K562 (cell line): ENCODE data around the gene SGMS1. TPM values are rescaled to one million over a fixed set of nuclear protein-coding genes. Genes with fewer than 3 reads are reported as not detected.

ENCODE experiments used
- ATAC-seq: fragments of 200-7000 bp; cut with Tn5 transposase; 3 replicates; pipeline ENCODE4 v1.9.1; 2020; ENCODE audit warnings: moderate library complexity
- BruUV-seq: library from RNA; stranded (reverse); fragments of 400-500 nt; replicated peaks from 2 replicates; lab custom pipeline; 2021; lab: Mats Ljungman, UMichigan
- CTCF ChIA-PET: fragments of 300-600 bp; formaldehyde crosslinking; extraction: SDS; loops from one replicate; lab custom pipeline; 2021; ENCODE audit warnings: low intra/inter-chr PET ratio; lab: Yijun Ruan, JAX
- POLR2A ChIA-PET: fragments of 300-600, 350-650 bp; sonication (Branson Sonifier 250); formaldehyde crosslinking; extraction: SDS; loops from one replicate; lab custom pipeline; 2021; ENCODE audit warnings: antibody characterized with exemption, inconsistent platforms; lab: Yijun Ruan, JAX
- DNase-seq, 4 experiments: peaks; one replicate each; pipeline versions ENCODE4 v3.0.0 to v3.0.0-alpha.2; 2011 to 2018; ENCODE audit warnings: low spot score in 3 of 4, mixed read lengths in 3 of 4; ENCODE audit errors: extremely low read depth in 1 of 4
- FAIRE-seq: peaks from 2 replicates; lab custom pipeline; 2011; peaks lifted over from hg19 to GRCh38; lab: Jason Lieb, UNC
- H2AFZ ChIP-seq: 2 replicates; pipeline ENCODE4 v1.6.0; 2011; ENCODE audit warnings: low read depth, low read length, control low read depth, inconsistent platforms
- H3K27ac ChIP-seq: fragments of 200-600 bp; 3 replicates; pipeline ENCODE4 v1.8.0; 2011; ENCODE audit warnings: low read depth, mild to moderate bottlenecking, control low read depth, inconsistent platforms, low read length, moderate library complexity, mixed read lengths; ENCODE audit errors: extremely low read depth
- H3K27me3 ChIP-seq, 2 experiments: fragments of 300-600 bp in 1 of 2; 2 replicates in 1 of 2; 3 replicates in 1 of 2; pipeline versions ENCODE4 v1.6.0 to v1.8.0; 2011; ENCODE audit warnings: inconsistent platforms in 2 of 2, low read length in 2 of 2, mild to moderate bottlenecking in 1 of 2, mixed read lengths in 1 of 2, moderate library complexity in 1 of 2; ENCODE audit not compliant: control insufficient read depth in 2 of 2, insufficient read depth in 2 of 2
- H3K36me3 ChIP-seq: fragments of 300-600 bp; 3 replicates; pipeline ENCODE4 v1.8.0; 2011; ENCODE audit warnings: mild to moderate bottlenecking, low read length, inconsistent platforms; ENCODE audit not compliant: control insufficient read depth, insufficient read depth
- H3K4me1 ChIP-seq, 2 experiments: fragments of 200-600 bp in 1 of 2; replicated peaks in 1 of 2; 2 replicates in 1 of 2; 3 replicates in 1 of 2; pipeline versions ENCODE4 v1.5.1 to v1.8.0; 2011; ENCODE audit warnings: inconsistent platforms in 2 of 2, low read length in 2 of 2, mild to moderate bottlenecking in 1 of 2, mixed read lengths in 1 of 2, moderate library complexity in 1 of 2; ENCODE audit not compliant: control insufficient read depth in 2 of 2, insufficient read depth in 2 of 2
- H3K4me2 ChIP-seq: 2 replicates; pipeline ENCODE4 v1.6.1; 2011; ENCODE audit warnings: low read length, control low read depth, inconsistent platforms, mixed read lengths; ENCODE audit not compliant: insufficient read depth
- H3K4me3 ChIP-seq: fragments of 200-600 bp; sonication (generic), shearing (Covaris generic); 2 replicates; pipeline ENCODE4 v1.5.1; 2016; ENCODE audit warnings: control low read depth, inconsistent platforms
- H3K79me2 ChIP-seq: fragments of 200-600 bp; 3 replicates; pipeline ENCODE4 v1.8.0; 2011; ENCODE audit warnings: low read length, inconsistent platforms; ENCODE audit not compliant: control insufficient read depth, insufficient read depth
- H3K9ac ChIP-seq, 2 experiments: 2 replicates each; pipeline versions ENCODE4 v1.6.0 to v1.6.1; 2011; ENCODE audit warnings: low read depth in 2 of 2, low read length in 2 of 2, control low read depth in 1 of 2, inconsistent platforms in 1 of 2, mild to moderate bottlenecking in 1 of 2, mixed read lengths in 1 of 2; ENCODE audit not compliant: insufficient read depth in 1 of 2
- H3K9me1 ChIP-seq: one replicate; pipeline ENCODE4 v1.6.0; 2011; ENCODE audit warnings: inconsistent platforms, mild to moderate bottlenecking, low read length, moderate library complexity; ENCODE audit not compliant: control insufficient read depth, insufficient read depth
- H3K9me3 ChIP-seq: replicated peaks from 2 replicates; pipeline ENCODE4 v1.5.1; 2011; ENCODE audit warnings: low read depth, low read length, inconsistent platforms; ENCODE audit not compliant: control insufficient read depth, insufficient read depth
- H4K20me1 ChIP-seq: replicated peaks from 2 replicates; pipeline ENCODE4 v1.6.1; 2011; ENCODE audit warnings: low read length, inconsistent platforms, mixed read lengths; ENCODE audit not compliant: control insufficient read depth, insufficient read depth
- CBFA2T3 ChIP-seq: fragments of 450-650 bp; IDR thresholded peaks from 2 replicates; pipeline ENCODE4 v1.6.1; 2017
- CBX3 ChIP-seq, 2 experiments: IDR thresholded peaks; 1 replicate in 1 of 2; 2 replicates in 1 of 2; pipeline ENCODE4 v1.6.1; 2012; ENCODE audit warnings: inconsistent platforms in 2 of 2, low read length in 2 of 2, borderline replicate concordance in 1 of 2, control low read depth in 1 of 2
- DPF2 ChIP-seq: fragments of 450-650 bp; IDR thresholded peaks from 2 replicates; pipeline ENCODE4 v1.6.1; 2016
- FOXJ2 ChIP-seq: fragments of 200-800 bp; sonication (Bioruptor generic); IDR thresholded peaks from 2 replicates; pipeline ENCODE4 v1.6.1; 2016; ENCODE audit warnings: missing genetic modification characterization, missing compliant biosample characterization
- JUND ChIP-seq, 2 experiments: IDR thresholded peaks; 2 replicates in 1 of 2; 3 replicates in 1 of 2; pipeline ENCODE4 v1.6.1; 2011; ENCODE audit warnings: borderline replicate concordance in 2 of 2, low read depth in 2 of 2, low read length in 2 of 2, improper control_type of control experiment in 1 of 2, missing biosample characterization in 1 of 2, missing genetic modification characterization in 1 of 2, missing genetic modification reagents in 1 of 2
- NFRKB ChIP-seq: fragments of 450-650 bp; IDR thresholded peaks from 2 replicates; pipeline ENCODE4 v1.6.1; 2016; ENCODE audit warnings: low read depth
- SAFB2 ChIP-seq: fragments of 200-400 bp; formaldehyde crosslinking; IDR thresholded peaks from 2 replicates; pipeline ENCODE4 v1.6.1; 2018; ENCODE audit warnings: borderline replicate concordance, low read length, low read depth, moderate library complexity; ENCODE audit not compliant: severe bottlenecking
- SMARCA4 ChIP-seq: fragments of 450-650 bp; IDR thresholded peaks from 2 replicates; pipeline ENCODE4 v1.6.1; 2016
- THAP12 ChIP-seq: fragments of 250-450 bp; sonication (Bioruptor Pico); IDR thresholded peaks from 2 replicates; pipeline ENCODE4 v1.9.0; 2021; ENCODE audit warnings: mild to moderate bottlenecking, inconsistent platforms
- XRCC3 ChIP-seq: fragments of 450-650 bp; IDR thresholded peaks from 2 replicates; pipeline ENCODE4 v1.6.1; 2017; ENCODE audit warnings: mild to moderate bottlenecking, moderate library complexity
- YBX1 ChIP-seq: fragments of 450-650 bp; IDR thresholded peaks from 2 replicates; pipeline ENCODE4 v1.7.1; 2016; ENCODE audit warnings: mild to moderate bottlenecking
- ZBED1 ChIP-seq: IDR thresholded peaks from 2 replicates; pipeline ENCODE4 v1.6.1; 2014
- whole genome bisulfite sequencing: fragments of 100-300 bp; shearing (Covaris generic); methylation state at CpG from one replicate; pipeline ENCODE4 v1.1.6; 2016; ENCODE audit warnings: low coverage, mixed read lengths; ENCODE audit not compliant: insufficient coverage; ENCODE audit errors: missing lambda C conversion rate; 5-methylcytosine and 5-hydroxymethylcytosine counted together
- in situ Hi-C: fragments of 300-500 bp; cut with MboI; formaldehyde crosslinking; loops from 4 replicates; pipeline ENCODE4 v1.15.0; 2018; ENCODE audit warnings: inconsistent platforms, mixed read lengths
- intact Hi-C: fragments of 100-400 bp; cut with micrococcal nuclease; formaldehyde crosslinking; loops from 2 replicates; pipeline ENCODE4 v1.14.2; 2022
- polyA plus RNA-seq, 8 experiments: library from polyadenylated mRNA; depleted of rRNA in 4 of 8; stranded (reverse) in 5 of 8; unstranded in 3 of 8; fragments of >200 nt; fragmentation: Nextera tagmentation in 2 of 8; fragmentation: Illumina TruSeq in 1 of 8; extraction: Ambion mirVana in 2 of 8; extraction: Trizol in 1 of 8; gene quantifications; 2 replicates each; pipeline versions ENCODE4 v1.2.1 to v1.2.3, GENCODE V29; 2011 to 2014; ENCODE audit warnings: inconsistent platforms in 1 of 8, missing spikeins in 1 of 8
- total RNA-seq, 7 experiments: library from RNA; depleted of rRNA in 6 of 7; stranded (reverse); fragments of >200 nt in 6 of 7; fragmentation: Illumina TruSeq in 2 of 7; extraction: Trizol in 2 of 7; gene quantifications; 2 replicates each; pipeline versions ENCODE4 v1.2.1 to v1.2.3, GENCODE V29; 2011 to 2021; ENCODE audit warnings: low replicate concordance in 1 of 7
- TF ChIP-seq, protein P1 (sequence below), 2 experiments: fragments of 200-800 bp in 1 of 2; sonication (Bioruptor generic) in 1 of 2; sonication (generic) in 1 of 2; formaldehyde crosslinking in 1 of 2; IDR thresholded peaks in 1 of 2; conservative IDR thresholded peaks in 1 of 2; 2 replicates each; pipeline versions ENCODE4 v1.5.0 to v1.6.1; 2016 to 2020; ENCODE audit warnings: missing compliant biosample characterization in 1 of 2, missing genetic modification characterization in 1 of 2, missing genetic modification reagents in 1 of 2
- TF ChIP-seq, protein P2 (sequence below), 3 experiments: fragments of 200-800 bp in 1 of 3; fragments of 250-450 bp in 1 of 3; fragments of 450-650 bp in 1 of 3; sonication (Bioruptor Pico) in 1 of 3; sonication (Bioruptor generic) in 1 of 3; formaldehyde crosslinking in 1 of 3; IDR thresholded peaks; 2 replicates each; pipeline versions ENCODE4 v1.6.1 to v1.8.0; 2016 to 2022; ENCODE audit warnings: mild to moderate bottlenecking in 2 of 3, missing genetic modification characterization in 2 of 3, missing compliant biosample characterization in 1 of 3, moderate library complexity in 1 of 3

Gene SGMS1
- total and polyA plus RNA-seq, 9 of the 15 experiments (the other 6 are each of a cell fraction or from before 2014, with no cell fraction given): 22.6 to 232 (median 82.2) TPM

DNA sequence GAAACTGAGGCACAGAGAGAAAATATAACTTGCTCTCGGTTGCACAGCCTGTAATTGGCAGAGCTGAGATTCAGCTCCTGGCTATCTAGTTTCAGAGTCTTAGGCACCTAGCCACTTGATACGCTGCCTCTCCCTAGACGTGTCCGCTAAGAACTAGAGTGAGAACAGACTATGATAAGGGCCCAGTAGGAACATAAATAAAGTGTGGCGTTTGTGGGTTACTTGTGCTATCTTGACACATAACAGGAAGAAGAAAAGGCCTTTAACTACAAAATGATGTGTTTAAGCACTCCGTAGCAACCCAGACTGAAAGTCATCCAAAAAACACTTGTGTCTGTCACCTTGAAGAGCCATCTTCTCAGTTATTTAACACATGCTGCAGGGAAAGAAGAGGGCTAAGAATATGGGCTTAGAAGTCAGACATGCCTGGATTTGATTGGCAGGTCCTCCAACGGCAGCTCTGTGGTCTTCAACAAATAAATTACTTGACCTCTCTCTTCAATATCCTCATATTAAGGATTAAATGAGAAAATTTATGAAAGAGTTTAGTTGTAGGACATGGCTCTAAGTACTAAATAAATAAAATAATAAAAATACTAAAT is 96.2 kb downstream of the SGMS1 start:
- in situ Hi-C loops: no loop called here
- 8% methylated on average over 7 of the region's 7 CpGs for WGBS
- Histone ChIP-seq H3K79me2 (peaks cover 80% of the 10 kb centered on the region), H3K9me3 (no peaks in the 10 kb centered on the region), H3K27ac (peak overlapping the region; percentile 17; the same call in 1 of the 3 replicates), H3K9me1 (no peaks in the 10 kb centered on the region), H3K4me2 (peak overlapping the region; percentile 30), H3K9ac (no peak overlapping the region), H2AFZ (no peak overlapping the region), H3K4me1 (peaks cover 6 to 27% of the 10 kb centered on the region in 2 experiments), H4K20me1 (peaks cover 4% of the 10 kb centered on the region), H3K36me3 (peaks cover 8% of the 10 kb centered on the region; the same call in 1 of the 3 replicates), H3K4me3 (no peak overlapping the region), H3K27me3 (no peaks in the 10 kb centered on the region)
- BruUV-seq: no TSS peak
- peak in 2 of 4 experiments; percentile 59 to 71 for DNase-seq
- ChIA-PET POLR2A (interaction anchor here (1.1 to 2.2 kb wide), 3 partner anchors 85 to 169 kb away, joined by 3 to 10 read pairs (median 4); partner anchors contain the start of gene SGMS1), CTCF (no interaction called here)
- peak; percentile 84 for ATAC-seq
- intact Hi-C loops: no loop called here
- FAIRE-seq: peak; percentile 80
- TF ChIP-seq DPF2 (peak; percentile 59; the same call in 1 of the 2 replicates), FOXJ2 (tag) (no peak), XRCC3 (no peak), CBFA2T3 (peak; percentile 58), YBX1 (no peak), THAP12 (CRISPR knock-in tag) (no peak), CBX3 (IDR thresholded peaks at IDR 0.05; ENCODE audit: borderline replicate concordance in 1 of 2, low read length in 2 of 2) (no peak), NFRKB (no peak), SMARCA4 (peak; percentile 53), JUND (IDR thresholded peaks at IDR 0.05; ENCODE audit: borderline replicate concordance, low read depth, low read length) (peak; percentile 15; the same call in 1 of the 2 replicates), JUND (tag; IDR thresholded peaks at IDR 0.05; ENCODE audit: borderline replicate concordance, low read depth, low read length) (no peak; the same call in 2 of the 3 replicates), ZBED1 (no peak), SAFB2 (no peak)
- TF ChIP-seq, protein P1, sequence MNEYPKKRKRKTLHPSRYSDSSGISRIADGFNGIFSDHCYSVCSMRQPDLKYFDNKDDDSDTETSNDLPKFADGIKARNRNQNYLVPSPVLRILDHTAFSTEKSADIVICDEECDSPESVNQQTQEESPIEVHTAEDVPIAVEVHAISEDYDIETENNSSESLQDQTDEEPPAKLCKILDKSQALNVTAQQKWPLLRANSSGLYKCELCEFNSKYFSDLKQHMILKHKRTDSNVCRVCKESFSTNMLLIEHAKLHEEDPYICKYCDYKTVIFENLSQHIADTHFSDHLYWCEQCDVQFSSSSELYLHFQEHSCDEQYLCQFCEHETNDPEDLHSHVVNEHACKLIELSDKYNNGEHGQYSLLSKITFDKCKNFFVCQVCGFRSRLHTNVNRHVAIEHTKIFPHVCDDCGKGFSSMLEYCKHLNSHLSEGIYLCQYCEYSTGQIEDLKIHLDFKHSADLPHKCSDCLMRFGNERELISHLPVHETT (CRISPR knock-in tag; conservative IDR thresholded peaks at IDR 0.05 in 1 of 2, IDR thresholded peaks at IDR 0.05 in 1 of 2): 0 out of 4 replicates have a peak, but pooled peaks of 1 of the 2 experiments have one; percentile 30
- TF ChIP-seq, protein P2, sequence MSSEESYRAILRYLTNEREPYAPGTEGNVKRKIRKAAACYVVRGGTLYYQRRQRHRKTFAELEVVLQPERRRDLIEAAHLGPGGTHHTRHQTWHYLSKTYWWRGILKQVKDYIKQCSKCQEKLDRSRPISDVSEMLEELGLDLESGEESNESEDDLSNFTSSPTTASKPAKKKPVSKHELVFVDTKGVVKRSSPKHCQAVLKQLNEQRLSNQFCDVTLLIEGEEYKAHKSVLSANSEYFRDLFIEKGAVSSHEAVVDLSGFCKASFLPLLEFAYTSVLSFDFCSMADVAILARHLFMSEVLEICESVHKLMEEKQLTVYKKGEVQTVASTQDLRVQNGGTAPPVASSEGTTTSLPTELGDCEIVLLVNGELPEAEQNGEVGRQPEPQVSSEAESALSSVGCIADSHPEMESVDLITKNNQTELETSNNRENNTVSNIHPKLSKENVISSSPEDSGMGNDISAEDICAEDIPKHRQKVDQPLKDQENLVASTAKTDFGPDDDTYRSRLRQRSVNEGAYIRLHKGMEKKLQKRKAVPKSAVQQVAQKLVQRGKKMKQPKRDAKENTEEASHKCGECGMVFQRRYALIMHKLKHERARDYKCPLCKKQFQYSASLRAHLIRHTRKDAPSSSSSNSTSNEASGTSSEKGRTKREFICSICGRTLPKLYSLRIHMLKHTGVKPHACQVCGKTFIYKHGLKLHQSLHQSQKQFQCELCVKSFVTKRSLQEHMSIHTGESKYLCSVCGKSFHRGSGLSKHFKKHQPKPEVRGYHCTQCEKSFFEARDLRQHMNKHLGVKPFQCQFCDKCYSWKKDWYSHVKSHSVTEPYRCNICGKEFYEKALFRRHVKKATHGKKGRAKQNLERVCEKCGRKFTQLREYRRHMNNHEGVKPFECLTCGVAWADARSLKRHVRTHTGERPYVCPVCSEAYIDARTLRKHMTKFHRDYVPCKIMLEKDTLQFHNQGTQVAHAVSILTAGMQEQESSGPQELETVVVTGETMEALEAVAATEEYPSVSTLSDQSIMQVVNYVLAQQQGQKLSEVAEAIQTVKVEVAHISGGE (CRISPR knock-in tag; IDR thresholded peaks at IDR 0.05): 0 out of 6 replicates have a peak, but pooled peaks of 1 of the 3 experiments have one; percentile 22
